Gastrocnemius medialis (tissue), 4 donors: ENCODE results near the gene RABGAP1. TPM values are rescaled to one million over a fixed set of nuclear protein-coding genes. Genes with fewer than 3 reads are reported as not detected.

Experiments
- ATAC-seq, 2 donors: fragments of 150-250 bp; one replicate each; pipeline ENCODE4 v1.9.1; 2016
- DNase-seq, 2 donors: peaks; one replicate each; pipeline ENCODE4 v3.0.0-alpha.2; 2019
- H3K27ac ChIP-seq, 4 donors: fragments of 200-600 bp; sonication (generic); 1 replicate in 1 of 4; 2 replicates in 3 of 4; pipeline ENCODE4 v1.5.1; 2016 to 2018; ENCODE audit warnings: mild to moderate bottlenecking in 2 of 4, moderate library complexity in 1 of 4
- H3K27me3 ChIP-seq, 3 donors: fragments of 200-600 bp; sonication (generic) in 2 of 3; 1 replicate in 1 of 3; 2 replicates in 2 of 3; pipeline versions ENCODE4 v1.5.1 to v1.6.0; 2016 to 2019; ENCODE audit warnings: mild to moderate bottlenecking in 1 of 3, moderate library complexity in 1 of 3
- H3K36me3 ChIP-seq, 2 donors: fragments of 200-600 bp; sonication (generic) in 1 of 2; one replicate each; pipeline ENCODE4 v1.5.1; 2017 to 2018
- H3K4me1 ChIP-seq, 2 donors: fragments of 200-600 bp; sonication (generic) in 1 of 2; one replicate each; pipeline ENCODE4 v1.5.1; 2016 to 2017; ENCODE audit warnings: mild to moderate bottlenecking in 2 of 2
- H3K4me3 ChIP-seq, 4 donors: fragments of 200-600 bp; sonication (generic) in 3 of 4; 1 replicate in 1 of 4; 2 replicates in 3 of 4; pipeline ENCODE4 v1.5.1; 2016 to 2019; ENCODE audit warnings: mild to moderate bottlenecking in 2 of 4
- H3K9me3 ChIP-seq, 3 donors: fragments of 200-600 bp; sonication (generic) in 2 of 3; 1 replicate in 1 of 3; 2 replicates in 2 of 3; pipeline ENCODE4 v1.5.1; 2016 to 2019
- POLR2A ChIP-seq, 2 donors: fragments of 450-650 bp; IDR thresholded peaks; one replicate each; pipeline ENCODE4 v1.6.1; 2017; ENCODE audit warnings: antibody characterized with exemption in 2 of 2, mild to moderate bottlenecking in 2 of 2, moderate library complexity in 2 of 2
- in situ Hi-C, 4 donors: fragments of 200-750 bp; cut with MboI; loops; one replicate each; pipeline versions ENCODE4 v1.15.0 to v1.8.0; 2017; ENCODE audit warnings: low sequenced_read_pairs in 4 of 4
- intact Hi-C: fragments of 100-400 bp; cut with DNase I; formaldehyde crosslinking; loops from one replicate; pipeline ENCODE4 v1.15.1; 2023; ENCODE audit warnings: low total_unique reads
- microRNA counts, 2 donors: library from miRNA; unstranded; fragments of <30 nt; microRNA quantifications; one replicate each; lab custom pipeline; 2016
- total RNA-seq, 4 donors: library from RNA; depleted of rRNA; stranded (reverse); fragments of >200 nt; gene quantifications; one replicate each; pipeline versions ENCODE4 v1.1.0 to v1.2.3, GENCODE V29; 2016
- TF ChIP-seq, protein P1 (sequence below), 5 experiments: fragments of 450-650 bp in 3 of 5; fragments of 200-600 bp in 2 of 5; sonication (generic) in 2 of 5; IDR thresholded peaks in 4 of 5; conservative IDR thresholded peaks in 1 of 5; 1 replicate in 4 of 5; 2 replicates in 1 of 5; pipeline ENCODE4 v1.5.1; 2016 to 2019; ENCODE audit warnings: antibody characterized with exemption in 5 of 5, mild to moderate bottlenecking in 3 of 5, moderate library complexity in 3 of 5

Gene RABGAP1
- total RNA-seq, 4 donors from 2014 or later = 23.7 to 33.8 (median 26.6) TPM

DNA sequence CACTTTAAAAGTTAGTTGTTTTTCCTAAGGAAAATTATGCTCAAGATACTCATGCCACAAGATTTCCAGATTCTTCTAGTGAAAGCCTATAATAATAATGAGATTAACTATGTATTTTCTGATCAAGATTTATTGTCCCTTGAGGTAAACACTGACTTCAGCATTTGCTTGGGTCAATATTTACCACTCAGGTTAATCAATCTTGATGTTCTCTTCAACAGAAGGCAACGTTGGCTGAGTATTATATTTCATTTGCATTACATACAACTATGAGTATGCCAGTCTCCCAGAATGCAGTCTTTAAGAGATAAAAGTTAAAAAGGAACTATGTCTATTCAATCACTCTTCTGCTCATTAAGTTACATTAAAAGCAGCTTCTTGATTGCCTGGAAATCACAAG, 208.2 kb downstream of the RABGAP1 start:
- ATAC-seq = no peak
- DNase-seq = no peak
- Histone ChIP-seq H3K4me1 (no peaks in the 10 kb centered on the region), H3K27me3 (no peaks in the 10 kb centered on the region), H3K4me3 (no peak overlapping the region), H3K36me3 (no peaks in the 10 kb centered on the region), H3K27ac (no peak overlapping the region), H3K9me3 (no peaks in the 10 kb centered on the region)
- in situ Hi-C loops (no loop called here), intact Hi-C loops (no loop called here)
- no peak for TF ChIP-seq POLR2A (IDR thresholded peaks at IDR 0.05)
- TF ChIP-seq, protein P1, sequence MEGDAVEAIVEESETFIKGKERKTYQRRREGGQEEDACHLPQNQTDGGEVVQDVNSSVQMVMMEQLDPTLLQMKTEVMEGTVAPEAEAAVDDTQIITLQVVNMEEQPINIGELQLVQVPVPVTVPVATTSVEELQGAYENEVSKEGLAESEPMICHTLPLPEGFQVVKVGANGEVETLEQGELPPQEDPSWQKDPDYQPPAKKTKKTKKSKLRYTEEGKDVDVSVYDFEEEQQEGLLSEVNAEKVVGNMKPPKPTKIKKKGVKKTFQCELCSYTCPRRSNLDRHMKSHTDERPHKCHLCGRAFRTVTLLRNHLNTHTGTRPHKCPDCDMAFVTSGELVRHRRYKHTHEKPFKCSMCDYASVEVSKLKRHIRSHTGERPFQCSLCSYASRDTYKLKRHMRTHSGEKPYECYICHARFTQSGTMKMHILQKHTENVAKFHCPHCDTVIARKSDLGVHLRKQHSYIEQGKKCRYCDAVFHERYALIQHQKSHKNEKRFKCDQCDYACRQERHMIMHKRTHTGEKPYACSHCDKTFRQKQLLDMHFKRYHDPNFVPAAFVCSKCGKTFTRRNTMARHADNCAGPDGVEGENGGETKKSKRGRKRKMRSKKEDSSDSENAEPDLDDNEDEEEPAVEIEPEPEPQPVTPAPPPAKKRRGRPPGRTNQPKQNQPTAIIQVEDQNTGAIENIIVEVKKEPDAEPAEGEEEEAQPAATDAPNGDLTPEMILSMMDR (IDR thresholded peaks at IDR 0.05 in 4 of 5, conservative IDR thresholded peaks at IDR 0.05 in 1 of 5) = no peak

GRCh38 chr9:123150708-123151503, 210.1 kb downstream of the RABGAP1 start:
- DNase-seq (no peak), ATAC-seq (no peak)
- H3K27ac ChIP-seq = no peak overlapping the region
- H3K4me3 ChIP-seq = no peak overlapping the region
- no peaks in the 10 kb centered on the region for H3K36me3 ChIP-seq
- H3K9me3 ChIP-seq = no peaks in the 10 kb centered on the region
- in situ Hi-C loops = no loop called here
- intact Hi-C loops = no loop called here
- H3K4me1 ChIP-seq = no peaks in the 10 kb centered on the region
- no peaks in the 10 kb centered on the region for H3K27me3 ChIP-seq
- TF ChIP-seq POLR2A (IDR thresholded peaks at IDR 0.05) = no peak
- TF ChIP-seq, protein P1 (IDR thresholded peaks at IDR 0.05 in 4 of 5, conservative IDR thresholded peaks at IDR 0.05 in 1 of 5) = no peak

MicroRNAs encoded within 50 kb of the gene (microRNA counts, 767-probe panel; counts per million panel counts)
- 356 to 448 counts per million in 2 donors for microRNA hsa-miR-600 (lab: Ali Mortazavi, UCI)

Other genes with a start within 250 kb of the RABGAP1 start
- gene OR1L4, start 217.0 kb upstream of the RABGAP1 start, total RNA-seq = not detected
- gene OR1L6, start 198.7 kb upstream of the RABGAP1 start, total RNA-seq = not detected
- not detected for gene OR5C1, start 152.1 kb upstream of the RABGAP1 start, total RNA-seq
- not detected for gene OR1K1, start 140.9 kb upstream of the RABGAP1 start, total RNA-seq
- gene PDCL, start 112.4 kb upstream of the RABGAP1 start, total RNA-seq = 10 to 100 TPM in 1 of 4 donors, 1 to 10 TPM in 3; 3.3 to 10.7 (median 5.6) TPM
- gene RC3H2, start 35.7 kb upstream of the RABGAP1 start, total RNA-seq = 10 to 100 TPM; 29.4 to 45.2 (median 36.6) TPM
- gene ZBTB6, start 27.7 kb upstream of the RABGAP1 start, total RNA-seq = 10 to 100 TPM in 2 of 4 donors, 1 to 10 TPM in 2; 4.5 to 12.0 (median 7.8) TPM
- gene ZBTB26, start 9.5 kb upstream of the RABGAP1 start, total RNA-seq = 1 to 10 TPM; 1.6 to 6.3 (median 2.6) TPM
- gene GPR21, start 92.6 kb downstream of the RABGAP1 start, total RNA-seq = 1 to 10 TPM in 2 of 4 donors, not detected in 2; 1.3 to 1.8 TPM